ENCODE measurements around the gene ARVCF.

- TF ChIP-seq CTCF (IDR thresholded peaks at IDR 0.05) (no peak), REST (IDR thresholded peaks at IDR 0.05; ENCODE audit: insufficient read depth in 1 of 2, low read depth in 2 of 2, low read length in 1 of 2) (no peak), POLR2AphosphoS5 (IDR thresholded peaks at IDR 0.05; ENCODE audit: low read depth, low read length) (no peak), TCF7L2 (IDR thresholded peaks at IDR 0.05; ENCODE audit: low read depth, low read length) (no peak), SIN3A (IDR thresholded peaks at IDR 0.05; ENCODE audit: borderline replicate concordance, insufficient read depth, low read depth, low read length) (no peak)
Measured at GRCh38 chr22:19987394-19988306, 29.0 kb downstream of the ARVCF start.

All from Panc1 (cell line).